CD8-positive, alpha-beta memory T cell (primary cell): ENCODE data around the gene FUT7. TPM values are rescaled to one million over a fixed set of nuclear protein-coding genes. Genes with fewer than 3 reads are reported as not detected.

Experiments
- CTCF ChIA-PET: fragments of 350-600 bp; sonication (Branson Sonifier 250); formaldehyde crosslinking; loops from one replicate; lab custom pipeline; 2021; ENCODE audit warnings: antibody characterized with exemption; lab: Charles Lee
- POLR2A ChIA-PET: fragments of 350-600 bp; sonication (Branson Sonifier 250); formaldehyde crosslinking; loops from one replicate; lab custom pipeline; 2021; ENCODE audit warnings: antibody characterized with exemption; lab: Charles Lee
- DNase-seq, 5 donors: peaks; one replicate each; pipeline versions ENCODE4 v3.0.0 to v3.0.0-alpha.2; 2020 to 2022; ENCODE audit warnings: mixed read lengths in 1 of 5
- H3K27ac ChIP-seq: one replicate; pipeline ENCODE4 v1.7.0; 2013; ENCODE audit warnings: low read depth, mild to moderate bottlenecking, low read length, moderate library complexity
- H3K27me3 ChIP-seq: 2 replicates; pipeline ENCODE4 v1.7.0; 2013; ENCODE audit warnings: low read length, mild to moderate bottlenecking; ENCODE audit not compliant: insufficient read depth, poor library complexity, severe bottlenecking
- H3K36me3 ChIP-seq: 2 replicates; pipeline ENCODE4 v1.7.0; 2013; ENCODE audit warnings: mild to moderate bottlenecking, low read length, moderate library complexity; ENCODE audit not compliant: insufficient read depth
- H3K4me1 ChIP-seq: 2 replicates; pipeline ENCODE4 v1.7.0; 2013; ENCODE audit warnings: mild to moderate bottlenecking, low read length, moderate library complexity; ENCODE audit not compliant: insufficient read depth
- H3K4me3 ChIP-seq: 2 replicates; pipeline ENCODE4 v1.7.0; 2013; ENCODE audit warnings: mild to moderate bottlenecking, low read length
- H3K9me3 ChIP-seq: 2 replicates; pipeline ENCODE4 v1.7.0; 2013; ENCODE audit warnings: mild to moderate bottlenecking, low read length
- H3K27ac Mint-ChIP-seq, 8 donors: one replicate each; pipeline ENCODE4 v1.8.0; 2020 to 2021; ENCODE audit warnings: mixed read lengths in 8 of 8, mild to moderate bottlenecking in 6 of 8, inconsistent platforms in 3 of 8, moderate library complexity in 3 of 8
- H3K27me3 Mint-ChIP-seq, 2 donors: one replicate each; pipeline ENCODE4 v1.8.0; 2020 to 2021; ENCODE audit warnings: mixed read lengths in 2 of 2, mild to moderate bottlenecking in 1 of 2, moderate library complexity in 1 of 2
- H3K36me3 Mint-ChIP-seq, 3 donors: one replicate each; pipeline ENCODE4 v1.8.0; 2020 to 2021; ENCODE audit warnings: mixed read lengths in 3 of 3, inconsistent platforms in 1 of 3, mild to moderate bottlenecking in 1 of 3
- H3K4me1 Mint-ChIP-seq, 3 donors: one replicate each; pipeline ENCODE4 v1.8.0; 2020 to 2021; ENCODE audit warnings: mixed read lengths in 3 of 3, inconsistent platforms in 1 of 3, mild to moderate bottlenecking in 1 of 3
- H3K4me3 Mint-ChIP-seq, 7 donors: one replicate each; pipeline ENCODE4 v1.8.0; 2020 to 2021; ENCODE audit warnings: mixed read lengths in 7 of 7, mild to moderate bottlenecking in 6 of 7, moderate library complexity in 4 of 7, inconsistent platforms in 2 of 7
- H3K9me3 Mint-ChIP-seq, 5 donors: one replicate each; pipeline ENCODE4 v1.8.0; 2020 to 2022; ENCODE audit warnings: mixed read lengths in 5 of 5, mild to moderate bottlenecking in 3 of 5, moderate library complexity in 2 of 5, inconsistent platforms in 1 of 5
- polyA plus RNA-seq: library from polyadenylated mRNA; unstranded; fragments of 300-500 nt; fragmentation: Illumina TruSeq; gene quantifications from one replicate; pipeline ENCODE4 v1.2.3, GENCODE V29; 2021
- total RNA-seq, 2 experiments: library from RNA; stranded (reverse); gene quantifications; one replicate each; pipeline ENCODE4 v1.2.3, GENCODE V29; 2021

FUT7 gene
- total and polyA plus RNA-seq, 3 experiments from 2014 or later: 0.57 to 28.7 (median 0.82) TPM

GRCh38 chr9:137016436-137016835 is 15.5 kb downstream of the FUT7 start:
- no peak overlapping the region for H3K4me3 ChIP-seq
- CTCF ChIA-PET: interaction anchor here (1.3 kb wide), 1 partner anchor 12 kb away, joined by 4 read pairs; no protein-coding TSS in a partner anchor
- H3K4me1 Mint-ChIP-seq: peaks cover 0 to 4% (median 0%) of the 10 kb centered on the region in 3 donors
- no peaks in the 10 kb centered on the region for H3K36me3 ChIP-seq
- H3K36me3 Mint-ChIP-seq: peaks cover 0 to 54% (median 0%) of the 10 kb centered on the region in 3 donors
- POLR2A ChIA-PET: no interaction called here
- DNase-seq: no peak
- no peaks in the 10 kb centered on the region for H3K27me3 ChIP-seq
- H3K9me3 ChIP-seq: no peaks in the 10 kb centered on the region
- H3K4me3 Mint-ChIP-seq: no peak overlapping the region
- peak overlapping the region in 1 of 8 donors; percentile 60 for H3K27ac Mint-ChIP-seq
- H3K4me1 ChIP-seq: no peaks in the 10 kb centered on the region
- no peaks in the 10 kb centered on the region for H3K9me3 Mint-ChIP-seq
- no peak overlapping the region for H3K27ac ChIP-seq
- H3K27me3 Mint-ChIP-seq: no peaks in the 10 kb centered on the region

- no peak overlapping the region for H3K4me3 Mint-ChIP-seq
- H3K9me3 ChIP-seq: no peaks in the 10 kb centered on the region
- H3K9me3 Mint-ChIP-seq: no peaks in the 10 kb centered on the region
- H3K4me1 Mint-ChIP-seq: peaks cover 0 to 4% (median 0%) of the 10 kb centered on the region in 3 donors
- ChIA-PET POLR2A (no interaction called here), CTCF (interaction anchor here (1.3 kb wide), 1 partner anchor 13 kb away, joined by 4 read pairs; no protein-coding TSS in a partner anchor)
- H3K27ac ChIP-seq: no peak overlapping the region
- no peaks in the 10 kb centered on the region for H3K4me1 ChIP-seq
- no peak overlapping the region for H3K4me3 ChIP-seq
- H3K27me3 ChIP-seq: no peaks in the 10 kb centered on the region
- no peak overlapping the region for H3K27ac Mint-ChIP-seq
- no peak for DNase-seq
- peaks cover 0 to 57% (median 0%) of the 10 kb centered on the region in 3 donors for H3K36me3 Mint-ChIP-seq
- no peaks in the 10 kb centered on the region for H3K27me3 Mint-ChIP-seq
- H3K36me3 ChIP-seq: no peaks in the 10 kb centered on the region
These were observed 15.9 kb downstream of the FUT7 start for GRCh38 chr9:137015976-137016375.

- H3K4me1 ChIP-seq: no peaks in the 10 kb centered on the region
- no peaks in the 10 kb centered on the region for H3K27me3 ChIP-seq
- ChIA-PET CTCF (interaction anchor here (1.0 to 1.4 kb wide), 2 partner anchors 12 to 31 kb away, joined by 3 to 4 read pairs; no protein-coding TSS in a partner anchor), POLR2A (no interaction called here)
- H3K9me3 Mint-ChIP-seq: no peaks in the 10 kb centered on the region
- H3K27ac Mint-ChIP-seq: no peak overlapping the region
- no peaks in the 10 kb centered on the region for H3K36me3 ChIP-seq
- no peaks in the 10 kb centered on the region for H3K27me3 Mint-ChIP-seq
- H3K36me3 Mint-ChIP-seq: peaks cover 0 to 57% (median 0%) of the 10 kb centered on the region in 3 donors
- H3K4me3 Mint-ChIP-seq: no peak overlapping the region
- no peaks in the 10 kb centered on the region for H3K9me3 ChIP-seq
- no peak overlapping the region for H3K27ac ChIP-seq
- H3K4me1 Mint-ChIP-seq: peaks cover 0 to 4% (median 0%) of the 10 kb centered on the region in 3 donors
- no peak overlapping the region for H3K4me3 ChIP-seq
- DNase-seq: no peak
These were observed 16.4 kb downstream of the FUT7 start for GRCh38 chr9:137015540-137015930.

- Histone ChIP-seq H3K4me3 (no peak overlapping the region), H3K4me1 (no peaks in the 10 kb centered on the region), H3K36me3 (no peaks in the 10 kb centered on the region), H3K27me3 (no peaks in the 10 kb centered on the region), H3K9me3 (no peaks in the 10 kb centered on the region), H3K27ac (no peak overlapping the region)
- CTCF ChIA-PET: interaction anchor here (0.9 to 1.5 kb wide), 4 partner anchors 12 to 32 kb away, joined by 3 to 5 read pairs (median 4); no protein-coding TSS in a partner anchor
- H3K9me3 Mint-ChIP-seq: no peaks in the 10 kb centered on the region
- no peak overlapping the region for H3K27ac Mint-ChIP-seq
- H3K27me3 Mint-ChIP-seq: no peaks in the 10 kb centered on the region
- POLR2A ChIA-PET: no interaction called here
- peaks cover 0 to 4% (median 0%) of the 10 kb centered on the region in 3 donors for H3K4me1 Mint-ChIP-seq
- no peak for DNase-seq
- peaks cover 0 to 56% (median 0%) of the 10 kb centered on the region in 3 donors for H3K36me3 Mint-ChIP-seq
- H3K4me3 Mint-ChIP-seq: no peak overlapping the region
These were observed 16.9 kb downstream of the FUT7 start for GRCh38 chr9:137014776-137015539.

- Mint-ChIP-seq H3K9me3 (no peaks in the 10 kb centered on the region), H3K27me3 (no peaks in the 10 kb centered on the region), H3K27ac (no peak overlapping the region), H3K36me3 (peaks cover 0 to 58% (median 0%) of the 10 kb centered on the region in 3 donors), H3K4me3 (no peak overlapping the region), H3K4me1 (no peaks in the 10 kb centered on the region)
- DNase-seq: no peak
- ChIA-PET POLR2A (no interaction called here), CTCF (interaction anchor here (1.4 to 1.5 kb wide), 2 partner anchors 21 to 33 kb away, joined by 3 to 5 read pairs; no protein-coding TSS in a partner anchor)
- H3K9me3 ChIP-seq: no peaks in the 10 kb centered on the region
- H3K36me3 ChIP-seq: no peaks in the 10 kb centered on the region
- H3K27me3 ChIP-seq: no peaks in the 10 kb centered on the region
- H3K4me3 ChIP-seq: no peak overlapping the region
- no peak overlapping the region for H3K27ac ChIP-seq
- H3K4me1 ChIP-seq: no peaks in the 10 kb centered on the region
These were observed 17.7 kb downstream of the FUT7 start for GRCh38 chr9:137014166-137014565.

GRCh38 chr9:137013571-137013940 is 18.3 kb downstream of the FUT7 start:
- Histone ChIP-seq H3K9me3 (no peaks in the 10 kb centered on the region), H3K27me3 (no peaks in the 10 kb centered on the region), H3K27ac (no peak overlapping the region), H3K4me1 (no peaks in the 10 kb centered on the region), H3K4me3 (no peak overlapping the region), H3K36me3 (no peaks in the 10 kb centered on the region)
- Mint-ChIP-seq H3K27me3 (no peaks in the 10 kb centered on the region), H3K36me3 (peaks cover 0 to 56% (median 0%) of the 10 kb centered on the region in 3 donors), H3K9me3 (no peaks in the 10 kb centered on the region), H3K27ac (no peak overlapping the region), H3K4me3 (no peak overlapping the region), H3K4me1 (no peaks in the 10 kb centered on the region)
- ChIA-PET CTCF (interaction anchor here (1.5 kb wide), 1 partner anchor 21 kb away, joined by 5 read pairs; no protein-coding TSS in a partner anchor), POLR2A (no interaction called here)
- DNase-seq: no peak

GRCh38 chr9:137012694-137013570 is 19.0 kb downstream of the FUT7 start:
- no peaks in the 10 kb centered on the region for H3K4me1 Mint-ChIP-seq
- Histone ChIP-seq H3K9me3 (no peaks in the 10 kb centered on the region), H3K27ac (no peak overlapping the region), H3K4me1 (no peaks in the 10 kb centered on the region), H3K27me3 (no peaks in the 10 kb centered on the region), H3K36me3 (no peaks in the 10 kb centered on the region), H3K4me3 (no peak overlapping the region)
- ChIA-PET POLR2A (no interaction called here), CTCF (interaction anchor here (1.1 kb wide), 1 partner anchor 16 kb away, joined by 3 read pairs; no protein-coding TSS in a partner anchor)
- no peak overlapping the region for H3K27ac Mint-ChIP-seq
- peaks cover 0 to 57% (median 0%) of the 10 kb centered on the region in 3 donors for H3K36me3 Mint-ChIP-seq
- H3K27me3 Mint-ChIP-seq: no peaks in the 10 kb centered on the region
- H3K4me3 Mint-ChIP-seq: no peak overlapping the region
- H3K9me3 Mint-ChIP-seq: no peaks in the 10 kb centered on the region
- no peak for DNase-seq
